Activated T-cell treated with anti-CD3 and anti-CD28 coated beads, Interleukin-2, amount 50 U/mL, for 72 hours (primary cell): ENCODE results near the gene ZNF595. TPM values are rescaled to one million over a fixed set of nuclear protein-coding genes. Genes with fewer than 3 reads are reported as not detected.
"Not testable (repeated sequence)": the region's sequence is repeated elsewhere in the genome, so short reads cannot be mapped to it uniquely, and the experiment has no call there.

Source experiments
- ATAC-seq, 2 donors: fragments of 150-1000 bp; cut with Tn5 transposase; replicated peaks in 1 of 2; 2 replicates each; pipeline ENCODE4 v1.10.0; 2021; ENCODE audit warnings: moderate library complexity in 2 of 2, mild to moderate bottlenecking in 1 of 2
- DNase-seq, 2 donors: peaks; one replicate each; pipeline ENCODE4 v3.0.0; 2021 to 2022; ENCODE audit warnings: mixed read lengths in 1 of 2
- H3K27ac Mint-ChIP-seq: one replicate; pipeline ENCODE4 v1.8.0; 2022; ENCODE audit warnings: mild to moderate bottlenecking, moderate library complexity, mixed read lengths
- H3K27me3 Mint-ChIP-seq: one replicate; pipeline ENCODE4 v1.8.0; 2022; ENCODE audit warnings: low read depth, mixed read lengths
- H3K36me3 Mint-ChIP-seq, 2 donors: one replicate each; pipeline ENCODE4 v1.8.0; 2022; ENCODE audit warnings: mixed read lengths in 2 of 2, mild to moderate bottlenecking in 1 of 2; ENCODE audit not compliant: insufficient read depth in 2 of 2
- H3K4me1 Mint-ChIP-seq: one replicate; pipeline ENCODE4 v1.8.0; 2022; ENCODE audit warnings: low read depth, mixed read lengths
- H3K4me3 Mint-ChIP-seq, 2 donors: one replicate each; pipeline ENCODE4 v1.8.0; 2022; ENCODE audit warnings: mild to moderate bottlenecking in 2 of 2, mixed read lengths in 2 of 2, moderate library complexity in 2 of 2
- H3K9me3 Mint-ChIP-seq, 2 donors: one replicate each; pipeline ENCODE4 v1.8.0; 2022; ENCODE audit warnings: mixed read lengths in 2 of 2
- total RNA-seq, 2 donors: library from RNA; stranded (reverse); gene quantifications; one replicate each; pipeline ENCODE4 v1.2.3, GENCODE V29; 2022

ZNF595 gene
- total RNA-seq, result 1 to 10 TPM; 3.0 to 3.4 TPM

GRCh38 chr4:52804-53479, at the start of gene ZNF595:
TSS of gene ZNF595 (plus strand) at chr4:53321. CDS start at chr4:53489, 168 bp downstream.
- not testable (repeated sequence) for H3K27ac Mint-ChIP-seq, H3K36me3 Mint-ChIP-seq, H3K4me3 Mint-ChIP-seq, H3K4me1 Mint-ChIP-seq, H3K9me3 Mint-ChIP-seq, H3K27me3 Mint-ChIP-seq
- peak in 1 of 2 donors; percentile 8 for DNase-seq
- ATAC-seq, result peak; percentile 76 to 79

- H3K27ac Mint-ChIP-seq, DNase-seq, H3K9me3 Mint-ChIP-seq, H3K27me3 Mint-ChIP-seq, H3K4me3 Mint-ChIP-seq, H3K36me3 Mint-ChIP-seq, H3K4me1 Mint-ChIP-seq, ATAC-seq: not testable (repeated sequence)
Observed at GRCh38 chr4:9937-10870, 42.9 kb upstream of the ZNF595 start.

GRCh38 chr4:11095-11815, 41.9 kb upstream of the ZNF595 start:
- DNase-seq, H3K4me1 Mint-ChIP-seq, H3K27ac Mint-ChIP-seq, H3K27me3 Mint-ChIP-seq, H3K36me3 Mint-ChIP-seq, H3K9me3 Mint-ChIP-seq, H3K4me3 Mint-ChIP-seq: not testable (repeated sequence)
- peak in 1 of 2 donors; percentile 11 for ATAC-seq

- H3K27ac Mint-ChIP-seq, H3K4me3 Mint-ChIP-seq, H3K9me3 Mint-ChIP-seq, H3K36me3 Mint-ChIP-seq, H3K4me1 Mint-ChIP-seq, H3K27me3 Mint-ChIP-seq: not testable (repeated sequence)
- DNase-seq (peak; percentile 38 to 47), ATAC-seq (peak; percentile 73 to 80)
Observed at GRCh38 chr4:11816-12417, 41.2 kb upstream of the ZNF595 start.

- not testable (repeated sequence) for DNase-seq, H3K27ac Mint-ChIP-seq, ATAC-seq, H3K9me3 Mint-ChIP-seq, H3K4me1 Mint-ChIP-seq, H3K27me3 Mint-ChIP-seq, H3K4me3 Mint-ChIP-seq, H3K36me3 Mint-ChIP-seq
Observed at GRCh38 chr4:18128-18527, 35.0 kb upstream of the ZNF595 start.

GRCh38 chr4:18589-18988, 34.5 kb upstream of the ZNF595 start:
- H3K4me3 Mint-ChIP-seq, H3K36me3 Mint-ChIP-seq, H3K27me3 Mint-ChIP-seq, H3K27ac Mint-ChIP-seq, ATAC-seq, DNase-seq, H3K9me3 Mint-ChIP-seq, H3K4me1 Mint-ChIP-seq: not testable (repeated sequence)

GRCh38 chr4:22882-23281, 30.2 kb upstream of the ZNF595 start:
- H3K27ac Mint-ChIP-seq, H3K36me3 Mint-ChIP-seq, H3K9me3 Mint-ChIP-seq, ATAC-seq, H3K4me3 Mint-ChIP-seq, H3K4me1 Mint-ChIP-seq, H3K27me3 Mint-ChIP-seq, DNase-seq: not testable (repeated sequence)

- not testable (repeated sequence) for H3K27me3 Mint-ChIP-seq, H3K4me1 Mint-ChIP-seq, H3K27ac Mint-ChIP-seq, DNase-seq, H3K36me3 Mint-ChIP-seq, H3K4me3 Mint-ChIP-seq, H3K9me3 Mint-ChIP-seq
- ATAC-seq, result peak in 1 of 2 donors; percentile 44
Observed at GRCh38 chr4:24359-24758, 28.8 kb upstream of the ZNF595 start.

- not testable (repeated sequence) for H3K27me3 Mint-ChIP-seq, H3K9me3 Mint-ChIP-seq, H3K27ac Mint-ChIP-seq, DNase-seq, H3K4me1 Mint-ChIP-seq, ATAC-seq, H3K4me3 Mint-ChIP-seq, H3K36me3 Mint-ChIP-seq
Observed at GRCh38 chr4:27501-27900, 25.6 kb upstream of the ZNF595 start.

GRCh38 chr4:28767-29542, 24.2 kb upstream of the ZNF595 start:
- not testable (repeated sequence) for H3K27ac Mint-ChIP-seq, H3K4me3 Mint-ChIP-seq, DNase-seq, H3K4me1 Mint-ChIP-seq, H3K9me3 Mint-ChIP-seq, H3K36me3 Mint-ChIP-seq, H3K27me3 Mint-ChIP-seq
- ATAC-seq, result peak; percentile 79 to 88

- ATAC-seq, H3K27ac Mint-ChIP-seq, H3K4me1 Mint-ChIP-seq, DNase-seq, H3K27me3 Mint-ChIP-seq, H3K36me3 Mint-ChIP-seq, H3K9me3 Mint-ChIP-seq, H3K4me3 Mint-ChIP-seq: not testable (repeated sequence)
Observed at GRCh38 chr4:33314-33713, 19.8 kb upstream of the ZNF595 start.

GRCh38 chr4:36559-37415, 16.3 kb upstream of the ZNF595 start:
- DNase-seq, H3K27ac Mint-ChIP-seq, H3K9me3 Mint-ChIP-seq, H3K4me3 Mint-ChIP-seq, H3K36me3 Mint-ChIP-seq, H3K4me1 Mint-ChIP-seq, ATAC-seq, H3K27me3 Mint-ChIP-seq: not testable (repeated sequence)
